Measurements from ENCODE around the gene PDGFC. TPM values are rescaled to one million over a fixed set of nuclear protein-coding genes. Genes with fewer than 3 reads are reported as not detected.
A peak's percentile ranks its signal among the peaks of the same experiment; 100 is the strongest.

PDGFC gene
- total RNA-seq, 1 donor from 2014 or later: 82.5 TPM

DNA sequence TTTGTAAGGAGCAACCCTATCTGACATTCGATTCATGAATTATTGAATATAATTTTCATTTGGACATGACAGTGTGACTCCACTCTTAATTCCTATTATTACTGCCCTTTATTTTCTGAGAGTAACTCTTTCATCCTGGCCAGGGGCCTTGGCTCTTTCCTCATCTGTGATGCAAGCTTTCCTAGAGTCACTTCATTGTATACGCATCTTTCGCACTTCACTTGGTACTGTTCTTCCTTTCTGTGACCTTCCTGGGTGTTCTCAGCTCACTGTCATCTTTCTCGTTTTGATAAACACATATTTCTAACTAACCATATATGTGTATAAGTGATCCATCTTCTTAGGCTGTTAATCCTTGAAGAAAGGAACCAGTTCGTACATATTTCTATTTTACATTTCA lies 160.3 kb downstream of the PDGFC start:
- DNase-seq (ENCODE audit: low read depth): no peak
- no peaks in the 10 kb centered on the region for H3K27me3 ChIP-seq (ENCODE audit: control insufficient read depth, insufficient read depth, low read length)

DNA sequence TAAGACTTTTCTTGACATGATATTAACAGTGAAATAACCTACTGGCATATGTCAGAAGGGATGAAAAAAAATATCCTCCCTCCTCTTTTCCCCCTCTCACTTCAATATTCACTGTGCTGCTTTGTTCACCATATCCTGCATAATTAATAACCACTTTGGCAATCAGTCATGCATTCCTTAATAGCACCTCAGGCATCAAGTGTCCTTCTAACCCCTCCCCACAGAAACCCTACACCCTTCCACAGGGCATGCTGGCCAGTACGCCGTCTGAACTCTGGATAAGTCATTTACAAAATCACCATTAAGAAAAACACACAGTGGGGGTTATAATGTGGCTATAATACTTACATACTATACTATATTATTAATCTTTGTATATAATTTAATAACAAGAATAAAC lies 165.9 kb downstream of the PDGFC start:
- Histone ChIP-seq H3K27me3 (ENCODE audit: control insufficient read depth, insufficient read depth, low read length) (no peaks in the 10 kb centered on the region), H3K4me3 (ENCODE audit: low read depth, low read length) (no peak overlapping the region), H3K36me3 (ENCODE audit: control insufficient read depth, insufficient read depth, low read length) (no peaks in the 10 kb centered on the region)
- TF ChIP-seq, protein P1, sequence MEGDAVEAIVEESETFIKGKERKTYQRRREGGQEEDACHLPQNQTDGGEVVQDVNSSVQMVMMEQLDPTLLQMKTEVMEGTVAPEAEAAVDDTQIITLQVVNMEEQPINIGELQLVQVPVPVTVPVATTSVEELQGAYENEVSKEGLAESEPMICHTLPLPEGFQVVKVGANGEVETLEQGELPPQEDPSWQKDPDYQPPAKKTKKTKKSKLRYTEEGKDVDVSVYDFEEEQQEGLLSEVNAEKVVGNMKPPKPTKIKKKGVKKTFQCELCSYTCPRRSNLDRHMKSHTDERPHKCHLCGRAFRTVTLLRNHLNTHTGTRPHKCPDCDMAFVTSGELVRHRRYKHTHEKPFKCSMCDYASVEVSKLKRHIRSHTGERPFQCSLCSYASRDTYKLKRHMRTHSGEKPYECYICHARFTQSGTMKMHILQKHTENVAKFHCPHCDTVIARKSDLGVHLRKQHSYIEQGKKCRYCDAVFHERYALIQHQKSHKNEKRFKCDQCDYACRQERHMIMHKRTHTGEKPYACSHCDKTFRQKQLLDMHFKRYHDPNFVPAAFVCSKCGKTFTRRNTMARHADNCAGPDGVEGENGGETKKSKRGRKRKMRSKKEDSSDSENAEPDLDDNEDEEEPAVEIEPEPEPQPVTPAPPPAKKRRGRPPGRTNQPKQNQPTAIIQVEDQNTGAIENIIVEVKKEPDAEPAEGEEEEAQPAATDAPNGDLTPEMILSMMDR (IDR thresholded peaks at IDR 0.05; ENCODE audit: insufficient read depth, low read length, poor library complexity, severe bottlenecking): no peak
- no peak for DNase-seq (ENCODE audit: low read depth)

More for the DNA sequence above, 160.3 kb downstream of the PDGFC start:
- H3K4me3 ChIP-seq (ENCODE audit: low read depth, low read length): no peak overlapping the region
- no peaks in the 10 kb centered on the region for H3K36me3 ChIP-seq (ENCODE audit: control insufficient read depth, insufficient read depth, low read length)
- TF ChIP-seq, protein P1 (IDR thresholded peaks at IDR 0.05; ENCODE audit: insufficient read depth, low read length, poor library complexity, severe bottlenecking): no peak

DNA sequence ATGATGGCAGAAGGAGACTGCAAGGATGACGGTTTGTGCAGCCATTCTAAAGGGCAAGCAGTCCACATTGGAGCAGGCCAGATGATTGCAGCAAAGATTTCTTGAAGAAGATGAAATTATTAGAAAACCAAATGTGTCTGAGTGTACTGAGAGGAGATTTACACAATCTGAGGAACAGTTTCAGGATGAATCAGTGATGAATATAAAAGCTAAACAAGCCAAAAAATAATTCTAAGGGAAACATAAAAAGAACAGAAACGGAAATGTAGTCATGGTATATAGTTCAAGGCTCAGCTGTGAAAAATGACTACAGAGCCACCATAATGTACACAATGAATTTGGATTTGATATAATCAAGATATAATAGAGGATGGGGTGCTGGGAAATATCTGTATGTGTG lies 168.5 kb downstream of the PDGFC start:
- DNase-seq (ENCODE audit: low read depth): no peak
- no peaks in the 10 kb centered on the region for H3K36me3 ChIP-seq (ENCODE audit: control insufficient read depth, insufficient read depth, low read length)
- TF ChIP-seq, protein P1 (IDR thresholded peaks at IDR 0.05; ENCODE audit: insufficient read depth, low read length, poor library complexity, severe bottlenecking): no peak
- H3K27me3 ChIP-seq (ENCODE audit: control insufficient read depth, insufficient read depth, low read length): no peaks in the 10 kb centered on the region
- H3K4me3 ChIP-seq (ENCODE audit: low read depth, low read length): no peak overlapping the region

DNA sequence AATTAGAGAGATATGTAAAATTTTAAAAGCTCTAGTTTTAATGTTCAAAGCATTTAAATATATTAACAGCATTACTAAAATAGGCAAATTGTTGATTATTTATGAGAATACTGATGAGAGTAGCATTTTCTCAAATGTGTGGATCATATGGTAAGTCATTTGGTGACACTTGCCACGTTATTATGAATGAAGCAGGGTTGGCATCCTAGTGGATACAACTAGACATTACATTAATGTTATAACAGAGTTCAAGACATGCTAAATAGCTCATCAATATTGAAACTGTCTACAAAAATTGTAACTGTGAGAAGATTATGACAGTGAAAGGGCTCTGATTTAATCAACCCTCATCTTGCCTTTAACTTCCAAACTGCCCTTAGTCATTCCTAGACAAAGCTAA lies 171.1 kb downstream of the PDGFC start:
- DNase-seq (ENCODE audit: low read depth): no peak
- TF ChIP-seq, protein P1 (IDR thresholded peaks at IDR 0.05; ENCODE audit: insufficient read depth, low read length, poor library complexity, severe bottlenecking): peak; percentile 6
- Histone ChIP-seq H3K27me3 (ENCODE audit: control insufficient read depth, insufficient read depth, low read length) (no peaks in the 10 kb centered on the region), H3K36me3 (ENCODE audit: control insufficient read depth, insufficient read depth, low read length) (no peaks in the 10 kb centered on the region), H3K4me3 (ENCODE audit: low read depth, low read length) (no peak overlapping the region)

DNA sequence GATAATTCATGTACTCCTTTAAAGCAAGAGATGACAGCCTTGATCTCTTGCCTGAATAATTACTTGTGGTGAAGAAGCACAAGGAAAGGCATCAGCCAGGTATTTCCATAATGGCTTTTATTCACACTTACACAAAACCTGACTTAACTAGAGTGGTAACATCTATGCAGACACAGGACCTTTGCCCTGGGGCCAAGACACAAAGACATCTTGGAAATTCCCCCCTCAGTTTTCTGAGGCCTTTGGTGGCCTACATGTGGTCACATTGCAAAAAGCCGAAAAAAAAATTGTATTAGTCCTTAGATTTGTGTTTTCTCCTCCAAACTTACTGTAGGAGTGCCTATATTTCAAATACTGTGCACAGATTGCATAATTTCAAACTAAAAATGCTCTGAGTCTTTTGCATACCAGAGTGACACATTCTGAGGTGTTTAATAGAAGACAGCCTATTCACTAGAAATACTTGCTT lies 172.4 kb downstream of the PDGFC start:
- Histone ChIP-seq H3K4me3 (ENCODE audit: low read depth, low read length) (no peak overlapping the region), H3K27me3 (ENCODE audit: control insufficient read depth, insufficient read depth, low read length) (no peaks in the 10 kb centered on the region), H3K36me3 (ENCODE audit: control insufficient read depth, insufficient read depth, low read length) (no peaks in the 10 kb centered on the region)
- TF ChIP-seq, protein P1 (IDR thresholded peaks at IDR 0.05; ENCODE audit: insufficient read depth, low read length, poor library complexity, severe bottlenecking): no peak
- DNase-seq (ENCODE audit: low read depth): no peak

DNA sequence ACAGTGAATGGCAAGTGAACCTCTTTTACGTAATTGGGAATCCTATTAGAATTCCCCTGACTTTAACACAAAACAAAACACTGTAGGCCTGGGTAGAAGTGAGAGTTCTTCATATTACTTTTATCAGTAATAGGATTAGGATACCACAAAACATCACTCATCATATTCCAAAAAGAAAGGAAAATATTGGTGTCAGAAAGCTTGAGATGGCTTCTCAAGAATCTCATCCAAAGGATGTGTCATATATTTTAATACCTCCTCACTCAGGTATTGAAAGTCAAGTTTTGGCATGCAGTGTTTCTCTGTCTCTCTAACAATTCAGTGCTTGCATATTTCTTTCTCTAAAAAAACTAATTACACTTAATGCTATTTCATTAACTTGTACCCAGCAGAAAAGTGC lies 173.2 kb downstream of the PDGFC start:
- DNase-seq (ENCODE audit: low read depth): no peak
- TF ChIP-seq, protein P1 (IDR thresholded peaks at IDR 0.05; ENCODE audit: insufficient read depth, low read length, poor library complexity, severe bottlenecking): no peak
- Histone ChIP-seq H3K4me3 (ENCODE audit: low read depth, low read length) (no peak overlapping the region), H3K27me3 (ENCODE audit: control insufficient read depth, insufficient read depth, low read length) (no peaks in the 10 kb centered on the region), H3K36me3 (ENCODE audit: control insufficient read depth, insufficient read depth, low read length) (no peaks in the 10 kb centered on the region)
